ENCODE results near the gene ZNF750. TPM values are rescaled to one million over a fixed set of nuclear protein-coding genes. Genes with fewer than 3 reads are reported as not detected.

Gene ZNF750
- total RNA-seq, 2 donors from 2014 or later, result not detected

DNA sequence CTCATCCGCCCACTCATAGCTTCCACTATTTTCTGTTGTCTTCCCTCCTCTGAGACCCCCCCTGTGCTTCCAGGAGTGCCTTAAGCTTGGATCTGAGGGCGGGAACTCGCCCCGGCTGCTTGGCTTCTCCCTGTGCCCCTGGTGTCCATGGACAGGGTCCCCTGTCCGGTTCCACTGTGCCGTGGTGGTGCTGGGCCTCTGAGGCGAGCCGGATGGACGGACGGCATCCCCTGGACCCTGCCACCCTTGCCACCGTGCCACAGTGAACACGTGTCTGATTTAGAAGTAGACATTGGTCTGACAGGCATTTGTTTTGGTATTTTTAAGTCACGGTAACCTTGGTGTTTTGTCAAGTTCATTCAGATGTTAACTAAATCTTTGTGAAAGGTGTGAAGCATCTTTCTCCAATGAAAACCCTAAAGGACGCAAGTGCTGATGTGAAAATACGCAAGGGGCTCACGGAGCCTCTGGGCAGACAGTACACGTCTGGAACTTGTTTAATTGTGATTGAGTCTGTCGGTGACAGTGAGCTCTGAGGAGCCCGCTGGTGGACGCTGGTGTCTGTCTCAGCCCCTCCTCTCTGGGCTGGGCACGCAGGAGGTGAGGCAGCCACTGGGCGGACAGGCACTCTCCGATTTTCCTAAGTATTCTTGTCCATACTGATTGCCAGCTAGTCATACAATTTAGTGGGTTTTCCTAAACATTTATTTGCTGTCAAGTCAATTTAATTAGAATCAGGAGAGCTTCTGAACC, 26.3 kb downstream of the ZNF750 start:
- Histone ChIP-seq H3K27me3 (no peaks in the 10 kb centered on the region), H3K36me3 (replicated peaks in 1 of 2; ENCODE audit: insufficient read depth in 1 of 2, low read depth in 2 of 2) (no peaks in the 10 kb centered on the region), H3K4me3 (no peak overlapping the region), H3K9me3 (no peaks in the 10 kb centered on the region), H3K27ac (no peak overlapping the region), H3K4me1 (no peaks in the 10 kb centered on the region)
- intact Hi-C loops (cut with DNase I), result no loop called here
- TF ChIP-seq POLR2A (IDR thresholded peaks at IDR 0.05), result no peak
- TF ChIP-seq, protein P1, sequence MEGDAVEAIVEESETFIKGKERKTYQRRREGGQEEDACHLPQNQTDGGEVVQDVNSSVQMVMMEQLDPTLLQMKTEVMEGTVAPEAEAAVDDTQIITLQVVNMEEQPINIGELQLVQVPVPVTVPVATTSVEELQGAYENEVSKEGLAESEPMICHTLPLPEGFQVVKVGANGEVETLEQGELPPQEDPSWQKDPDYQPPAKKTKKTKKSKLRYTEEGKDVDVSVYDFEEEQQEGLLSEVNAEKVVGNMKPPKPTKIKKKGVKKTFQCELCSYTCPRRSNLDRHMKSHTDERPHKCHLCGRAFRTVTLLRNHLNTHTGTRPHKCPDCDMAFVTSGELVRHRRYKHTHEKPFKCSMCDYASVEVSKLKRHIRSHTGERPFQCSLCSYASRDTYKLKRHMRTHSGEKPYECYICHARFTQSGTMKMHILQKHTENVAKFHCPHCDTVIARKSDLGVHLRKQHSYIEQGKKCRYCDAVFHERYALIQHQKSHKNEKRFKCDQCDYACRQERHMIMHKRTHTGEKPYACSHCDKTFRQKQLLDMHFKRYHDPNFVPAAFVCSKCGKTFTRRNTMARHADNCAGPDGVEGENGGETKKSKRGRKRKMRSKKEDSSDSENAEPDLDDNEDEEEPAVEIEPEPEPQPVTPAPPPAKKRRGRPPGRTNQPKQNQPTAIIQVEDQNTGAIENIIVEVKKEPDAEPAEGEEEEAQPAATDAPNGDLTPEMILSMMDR (IDR thresholded peaks at IDR 0.05), result no peak
- ATAC-seq, result no peak
- no peak for DNase-seq
- 89 to 91% methylated on average over 23 of the region's 23 CpGs for WGBS, 2 donors

DNA sequence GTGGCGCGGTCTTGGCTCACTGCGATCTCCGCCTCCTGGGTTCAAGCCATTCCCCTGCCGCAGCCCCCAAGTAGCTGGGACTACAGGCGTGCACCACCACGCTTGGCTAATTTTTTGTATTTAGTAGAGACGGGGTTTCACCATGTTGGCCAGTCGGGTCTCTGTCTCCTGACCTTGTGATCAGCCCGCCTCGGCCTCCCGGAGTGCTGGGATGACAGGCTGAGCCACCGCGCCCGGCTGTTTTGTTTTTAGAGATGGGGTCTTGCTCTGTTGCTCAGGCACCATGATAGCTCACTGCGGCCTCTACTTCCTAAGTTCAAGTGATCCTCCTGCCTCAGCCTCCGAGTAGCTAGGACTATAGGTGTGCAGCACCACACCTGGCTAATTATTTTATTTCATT, 27.2 kb downstream of the ZNF750 start:
- TF ChIP-seq, protein P1 (IDR thresholded peaks at IDR 0.05), result no peak
- TF ChIP-seq POLR2A (IDR thresholded peaks at IDR 0.05), result no peak
- Histone ChIP-seq H3K4me3 (no peak overlapping the region), H3K36me3 (replicated peaks in 1 of 2; ENCODE audit: insufficient read depth in 1 of 2, low read depth in 2 of 2) (no peaks in the 10 kb centered on the region), H3K27me3 (no peaks in the 10 kb centered on the region), H3K27ac (no peak overlapping the region), H3K4me1 (no peaks in the 10 kb centered on the region), H3K9me3 (no peaks in the 10 kb centered on the region)
- ATAC-seq (no peak), DNase-seq (no peak)
- intact Hi-C loops (cut with DNase I), result no loop called here
- 95 to 96% methylated on average over 13 to 17 of the region's 17 CpGs for WGBS, 2 donors

DNA sequence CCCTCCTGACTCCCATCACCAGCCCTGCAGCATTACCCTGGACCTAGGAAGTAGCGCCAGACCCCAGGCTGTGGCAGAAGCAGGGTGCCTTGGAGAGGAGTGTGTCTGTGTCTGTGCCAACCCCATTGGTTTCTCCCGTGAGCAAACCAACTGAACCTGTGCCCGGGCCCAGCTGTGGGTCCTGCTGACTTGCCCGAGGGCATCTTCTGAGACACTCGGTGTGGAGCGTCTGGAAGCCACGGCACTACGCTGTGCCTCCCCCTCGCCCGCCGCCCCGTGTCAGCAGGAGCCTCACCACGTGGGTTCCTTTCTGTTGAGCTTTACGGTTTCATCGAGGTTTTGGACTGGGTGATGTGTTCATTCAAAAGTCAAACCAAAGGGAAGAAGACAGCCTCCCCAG, 27.8 kb downstream of the ZNF750 start:
- no peak overlapping the region for H3K27ac ChIP-seq
- TF ChIP-seq, protein P1 (IDR thresholded peaks at IDR 0.05), result no peak
- no peak for TF ChIP-seq POLR2A (IDR thresholded peaks at IDR 0.05)
- DNase-seq, result no peak
- no peaks in the 10 kb centered on the region for H3K36me3 ChIP-seq (replicated peaks in 1 of 2; ENCODE audit: insufficient read depth in 1 of 2, low read depth in 2 of 2)
- intact Hi-C loops (cut with DNase I), result no loop called here
- WGBS, 2 donors, result 84 to 100% methylated on average over 4 to 9 of the region's 15 CpGs
- H3K4me1 ChIP-seq, result no peaks in the 10 kb centered on the region
- H3K27me3 ChIP-seq, result no peaks in the 10 kb centered on the region
- no peak for ATAC-seq
- H3K4me3 ChIP-seq, result no peak overlapping the region
- no peaks in the 10 kb centered on the region for H3K9me3 ChIP-seq

DNA sequence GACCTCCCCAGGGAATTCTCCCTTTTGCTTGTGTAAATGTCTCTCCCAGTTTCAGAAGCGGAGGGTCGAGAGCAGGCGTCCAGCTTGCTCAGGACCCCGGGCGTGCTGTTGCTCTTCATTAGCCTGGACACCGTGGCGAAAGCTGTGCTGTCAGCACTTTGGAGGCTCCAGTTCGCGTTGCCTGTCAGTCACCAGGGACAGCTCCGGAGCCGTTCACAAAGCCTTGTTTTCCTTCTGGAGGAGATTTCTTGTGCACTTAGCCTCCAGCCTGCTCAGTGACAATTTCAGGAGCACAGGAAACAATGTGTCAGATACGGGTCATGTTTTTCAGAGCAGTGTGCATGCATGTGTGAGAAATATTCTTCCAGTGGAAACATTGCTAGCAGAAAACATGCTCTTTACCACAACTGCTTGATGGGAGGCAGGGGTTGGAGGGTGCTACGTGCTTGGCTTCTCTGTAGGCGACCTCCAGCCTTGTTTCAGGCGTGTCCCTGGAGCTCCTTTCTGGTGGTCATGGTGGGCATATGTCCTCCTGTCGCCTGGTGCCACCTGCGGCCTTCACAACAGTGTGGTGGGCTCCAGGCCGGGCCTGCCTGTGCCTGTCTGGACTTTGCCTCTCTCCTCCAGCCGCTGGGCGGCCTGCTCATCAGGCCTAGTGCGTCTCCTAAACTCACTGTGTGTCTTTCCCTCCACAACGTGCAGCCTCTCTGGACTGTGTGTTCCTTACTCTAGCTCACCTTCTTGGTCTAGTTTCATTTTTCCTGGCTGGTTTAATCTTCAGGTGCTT, 29.0 kb downstream of the ZNF750 start:
- Histone ChIP-seq H3K9me3 (no peaks in the 10 kb centered on the region), H3K27ac (no peak overlapping the region), H3K36me3 (replicated peaks in 1 of 2; ENCODE audit: insufficient read depth in 1 of 2, low read depth in 2 of 2) (no peaks in the 10 kb centered on the region), H3K27me3 (no peaks in the 10 kb centered on the region), H3K4me3 (no peak overlapping the region), H3K4me1 (no peaks in the 10 kb centered on the region)
- ATAC-seq (no peak), DNase-seq (no peak)
- WGBS, 2 donors, result 88 to 92% methylated on average over 16 to 22 of the region's 22 CpGs
- intact Hi-C loops (cut with DNase I), result no loop called here
- TF ChIP-seq, protein P1 (IDR thresholded peaks at IDR 0.05), result no peak
- TF ChIP-seq POLR2A (IDR thresholded peaks at IDR 0.05), result no peak
